Gastrocnemius medialis (tissue), 4 donors: ENCODE data around the gene CFAP206. TPM values are rescaled to one million over a fixed set of nuclear protein-coding genes. Genes with fewer than 3 reads are reported as not detected.

ENCODE experiments used
- ATAC-seq, 2 donors: fragments of 150-250 bp; one replicate each; pipeline ENCODE4 v1.9.1; 2016
- DNase-seq, 2 donors: peaks; one replicate each; pipeline ENCODE4 v3.0.0-alpha.2; 2019
- H3K27ac ChIP-seq, 4 donors: fragments of 200-600 bp; sonication (generic); 1 replicate in 1 of 4; 2 replicates in 3 of 4; pipeline ENCODE4 v1.5.1; 2016 to 2018; ENCODE audit warnings: mild to moderate bottlenecking in 2 of 4, moderate library complexity in 1 of 4
- H3K27me3 ChIP-seq, 3 donors: fragments of 200-600 bp; sonication (generic) in 2 of 3; 1 replicate in 1 of 3; 2 replicates in 2 of 3; pipeline versions ENCODE4 v1.5.1 to v1.6.0; 2016 to 2019; ENCODE audit warnings: mild to moderate bottlenecking in 1 of 3, moderate library complexity in 1 of 3
- H3K36me3 ChIP-seq, 2 donors: fragments of 200-600 bp; sonication (generic) in 1 of 2; one replicate each; pipeline ENCODE4 v1.5.1; 2017 to 2018
- H3K4me1 ChIP-seq, 2 donors: fragments of 200-600 bp; sonication (generic) in 1 of 2; one replicate each; pipeline ENCODE4 v1.5.1; 2016 to 2017; ENCODE audit warnings: mild to moderate bottlenecking in 2 of 2
- H3K4me3 ChIP-seq, 4 donors: fragments of 200-600 bp; sonication (generic) in 3 of 4; 1 replicate in 1 of 4; 2 replicates in 3 of 4; pipeline ENCODE4 v1.5.1; 2016 to 2019; ENCODE audit warnings: mild to moderate bottlenecking in 2 of 4
- H3K9me3 ChIP-seq, 3 donors: fragments of 200-600 bp; sonication (generic) in 2 of 3; 1 replicate in 1 of 3; 2 replicates in 2 of 3; pipeline ENCODE4 v1.5.1; 2016 to 2019
- CTCF ChIP-seq, 5 experiments: fragments of 450-650 bp in 3 of 5; fragments of 200-600 bp in 2 of 5; sonication (generic) in 2 of 5; IDR thresholded peaks in 4 of 5; conservative IDR thresholded peaks in 1 of 5; 1 replicate in 4 of 5; 2 replicates in 1 of 5; pipeline ENCODE4 v1.5.1; 2016 to 2019; ENCODE audit warnings: antibody characterized with exemption in 5 of 5, mild to moderate bottlenecking in 3 of 5, moderate library complexity in 3 of 5
- POLR2A ChIP-seq, 2 donors: fragments of 450-650 bp; IDR thresholded peaks; one replicate each; pipeline ENCODE4 v1.6.1; 2017; ENCODE audit warnings: antibody characterized with exemption in 2 of 2, mild to moderate bottlenecking in 2 of 2, moderate library complexity in 2 of 2
- in situ Hi-C, 4 donors: fragments of 200-750 bp; cut with MboI; loops; one replicate each; pipeline versions ENCODE4 v1.15.0 to v1.8.0; 2017; ENCODE audit warnings: low sequenced_read_pairs in 4 of 4
- intact Hi-C: fragments of 100-400 bp; cut with DNase I; formaldehyde crosslinking; loops from one replicate; pipeline ENCODE4 v1.15.1; 2023; ENCODE audit warnings: low total_unique reads
- total RNA-seq, 4 donors: library from RNA; depleted of rRNA; stranded (reverse); fragments of >200 nt; gene quantifications; one replicate each; pipeline versions ENCODE4 v1.1.0 to v1.2.3, GENCODE V29; 2016

The CFAP206 gene
- total RNA-seq, 4 donors from 2014 or later, result 0.20 to 1.6 TPM; not detected in 2

GRCh38 chr6:87426789-87427188 lies 19.0 kb downstream of the CFAP206 start:
- Histone ChIP-seq H3K27me3 (no peaks in the 10 kb centered on the region), H3K36me3 (no peaks in the 10 kb centered on the region), H3K9me3 (no peaks in the 10 kb centered on the region), H3K27ac (no peak overlapping the region), H3K4me1 (no peaks in the 10 kb centered on the region), H3K4me3 (no peak overlapping the region)
- in situ Hi-C loops, result no loop called here
- TF ChIP-seq POLR2A (IDR thresholded peaks at IDR 0.05), result no peak
- no peak for TF ChIP-seq CTCF (IDR thresholded peaks at IDR 0.05 in 4 of 5, conservative IDR thresholded peaks at IDR 0.05 in 1 of 5)
- DNase-seq, result no peak
- no peak for ATAC-seq
- intact Hi-C loops, result no loop called here

- no peaks in the 10 kb centered on the region for H3K36me3 ChIP-seq
- DNase-seq (no peak), ATAC-seq (no peak)
- no peaks in the 10 kb centered on the region for H3K4me1 ChIP-seq
- H3K27me3 ChIP-seq, result no peaks in the 10 kb centered on the region
- in situ Hi-C loops (no loop called here), intact Hi-C loops (no loop called here)
- no peaks in the 10 kb centered on the region for H3K9me3 ChIP-seq
- no peak overlapping the region for H3K4me3 ChIP-seq
- no peak overlapping the region for H3K27ac ChIP-seq
- TF ChIP-seq CTCF (IDR thresholded peaks at IDR 0.05 in 4 of 5, conservative IDR thresholded peaks at IDR 0.05 in 1 of 5), result no peak
- TF ChIP-seq POLR2A (IDR thresholded peaks at IDR 0.05), result no peak
These were observed 22.7 kb downstream of the CFAP206 start for GRCh38 chr6:87430499-87430898.

- Histone ChIP-seq H3K27me3 (no peaks in the 10 kb centered on the region), H3K36me3 (no peaks in the 10 kb centered on the region), H3K4me3 (no peak overlapping the region), H3K27ac (no peak overlapping the region), H3K4me1 (no peaks in the 10 kb centered on the region), H3K9me3 (no peaks in the 10 kb centered on the region)
- ATAC-seq, result no peak
- intact Hi-C loops, result no loop called here
- TF ChIP-seq POLR2A (IDR thresholded peaks at IDR 0.05), result no peak
- TF ChIP-seq CTCF (IDR thresholded peaks at IDR 0.05 in 4 of 5, conservative IDR thresholded peaks at IDR 0.05 in 1 of 5), result no peak
- in situ Hi-C loops, result no loop called here
- no peak for DNase-seq
These were observed 23.5 kb downstream of the CFAP206 start for GRCh38 chr6:87431263-87431662.

- Histone ChIP-seq H3K9me3 (no peaks in the 10 kb centered on the region), H3K4me1 (no peaks in the 10 kb centered on the region), H3K36me3 (no peaks in the 10 kb centered on the region), H3K4me3 (no peak overlapping the region), H3K27me3 (no peaks in the 10 kb centered on the region), H3K27ac (no peak overlapping the region)
- in situ Hi-C loops (no loop called here), intact Hi-C loops (no loop called here)
- no peak for DNase-seq
- no peak for ATAC-seq
- TF ChIP-seq CTCF (IDR thresholded peaks at IDR 0.05 in 4 of 5, conservative IDR thresholded peaks at IDR 0.05 in 1 of 5) (no peak), POLR2A (IDR thresholded peaks at IDR 0.05) (no peak)
These were observed 28.7 kb downstream of the CFAP206 start for GRCh38 chr6:87436435-87436834.

GRCh38 chr6:87441711-87442110 lies 33.9 kb downstream of the CFAP206 start:
- Histone ChIP-seq H3K9me3 (no peaks in the 10 kb centered on the region), H3K27ac (no peak overlapping the region), H3K27me3 (no peaks in the 10 kb centered on the region), H3K4me1 (no peaks in the 10 kb centered on the region), H3K36me3 (no peaks in the 10 kb centered on the region), H3K4me3 (no peak overlapping the region)
- intact Hi-C loops, result no loop called here
- in situ Hi-C loops, result no loop called here
- no peak for TF ChIP-seq CTCF (IDR thresholded peaks at IDR 0.05 in 4 of 5, conservative IDR thresholded peaks at IDR 0.05 in 1 of 5)
- TF ChIP-seq POLR2A (IDR thresholded peaks at IDR 0.05), result no peak
- ATAC-seq (no peak), DNase-seq (no peak)
